Thoracic aorta (tissue), 2 donors: ENCODE results near the gene PIAS4. TPM values are rescaled to one million over a fixed set of nuclear protein-coding genes. Genes with fewer than 3 reads are reported as not detected.

Experiments
- ATAC-seq: fragments of 150-250 bp; one replicate; pipeline ENCODE4 v1.8.0; 2017; ENCODE audit warnings: low read depth; ENCODE audit not compliant: insufficient number of reproducible peaks, low FRiP score
- DNase-seq: peaks from one replicate; pipeline ENCODE4 v3.0.0-alpha.2; 2020; ENCODE audit warnings: low spot score
- H3K27ac ChIP-seq, 2 donors: fragments of 200-600 bp; sonication (generic); 1 replicate in 1 of 2; 2 replicates in 1 of 2; pipeline ENCODE4 v1.5.1; 2016; ENCODE audit warnings: mild to moderate bottlenecking in 2 of 2, moderate library complexity in 2 of 2
- H3K27me3 ChIP-seq: fragments of 200-600 bp; sonication (generic); replicated peaks from 2 replicates; pipeline ENCODE4 v1.6.0; 2016; ENCODE audit warnings: mild to moderate bottlenecking; ENCODE audit not compliant: insufficient read depth
- H3K36me3 ChIP-seq: fragments of 200-600 bp; sonication (generic); one replicate; pipeline ENCODE4 v1.5.1; 2016
- H3K4me1 ChIP-seq, 2 donors: fragments of 200-600 bp; sonication (generic); 1 replicate in 1 of 2; 2 replicates in 1 of 2; pipeline versions ENCODE4 v1.5.1 to v1.6.0; 2016; ENCODE audit warnings: low read depth in 2 of 2, mild to moderate bottlenecking in 1 of 2; ENCODE audit not compliant: control insufficient read depth in 1 of 2
- H3K4me3 ChIP-seq: fragments of 200-600 bp; sonication (generic); 2 replicates; pipeline ENCODE4 v1.5.1; 2016; ENCODE audit warnings: mild to moderate bottlenecking
- H3K9me3 ChIP-seq: fragments of 200-600 bp; sonication (generic); 2 replicates; pipeline ENCODE4 v1.5.1; 2016
- total RNA-seq, 2 donors: library from RNA; depleted of rRNA; stranded (reverse); fragments of >200 nt; gene quantifications; one replicate each; pipeline versions ENCODE4 v1.1.0 to v1.2.3, GENCODE V29; 2016
- TF ChIP-seq, protein P1 (sequence below): fragments of 200-600 bp; sonication (generic); IDR thresholded peaks from one replicate; pipeline ENCODE4 v1.5.1; 2019; ENCODE audit warnings: antibody characterized with exemption

The PIAS4 gene
- total RNA-seq, 2 donors from 2014 or later: 10.2 to 32.2 TPM

- no peak for DNase-seq
- peaks cover 0 to 6% of the 10 kb centered on the region in 2 donors for H3K4me1 ChIP-seq
- no peaks in the 10 kb centered on the region for H3K9me3 ChIP-seq
- no peaks in the 10 kb centered on the region for H3K27me3 ChIP-seq
- ATAC-seq: no peak
- no peaks in the 10 kb centered on the region for H3K36me3 ChIP-seq
- no peak overlapping the region for H3K27ac ChIP-seq
- peak overlapping the region; percentile 52 for H3K4me3 ChIP-seq
- TF ChIP-seq, protein P1, sequence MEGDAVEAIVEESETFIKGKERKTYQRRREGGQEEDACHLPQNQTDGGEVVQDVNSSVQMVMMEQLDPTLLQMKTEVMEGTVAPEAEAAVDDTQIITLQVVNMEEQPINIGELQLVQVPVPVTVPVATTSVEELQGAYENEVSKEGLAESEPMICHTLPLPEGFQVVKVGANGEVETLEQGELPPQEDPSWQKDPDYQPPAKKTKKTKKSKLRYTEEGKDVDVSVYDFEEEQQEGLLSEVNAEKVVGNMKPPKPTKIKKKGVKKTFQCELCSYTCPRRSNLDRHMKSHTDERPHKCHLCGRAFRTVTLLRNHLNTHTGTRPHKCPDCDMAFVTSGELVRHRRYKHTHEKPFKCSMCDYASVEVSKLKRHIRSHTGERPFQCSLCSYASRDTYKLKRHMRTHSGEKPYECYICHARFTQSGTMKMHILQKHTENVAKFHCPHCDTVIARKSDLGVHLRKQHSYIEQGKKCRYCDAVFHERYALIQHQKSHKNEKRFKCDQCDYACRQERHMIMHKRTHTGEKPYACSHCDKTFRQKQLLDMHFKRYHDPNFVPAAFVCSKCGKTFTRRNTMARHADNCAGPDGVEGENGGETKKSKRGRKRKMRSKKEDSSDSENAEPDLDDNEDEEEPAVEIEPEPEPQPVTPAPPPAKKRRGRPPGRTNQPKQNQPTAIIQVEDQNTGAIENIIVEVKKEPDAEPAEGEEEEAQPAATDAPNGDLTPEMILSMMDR: no peak
Measured at GRCh38 chr19:4083677-4084546, 76.4 kb downstream of the PIAS4 start.

DNA sequence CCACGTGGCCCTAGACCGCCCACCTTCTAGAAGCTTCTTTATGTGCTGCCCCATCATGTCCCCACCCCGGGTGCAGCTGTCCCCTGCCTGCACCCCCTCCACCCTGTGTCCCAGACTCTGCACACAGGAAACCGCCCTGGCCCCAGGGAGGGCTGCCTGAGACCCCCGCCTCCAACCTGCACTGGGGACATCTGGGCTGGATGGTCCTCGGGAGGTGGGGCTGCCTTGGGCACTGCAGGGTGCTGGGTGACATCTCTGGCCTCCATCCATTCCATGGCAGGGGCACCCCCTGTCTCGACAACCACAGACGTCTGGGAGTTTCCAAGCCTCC, 77.0 kb downstream of the PIAS4 start:
- ATAC-seq (no peak), DNase-seq (no peak)
- TF ChIP-seq, protein P1: no peak
- Histone ChIP-seq H3K36me3 (peaks cover 1% of the 10 kb centered on the region), H3K27ac (no peak overlapping the region), H3K9me3 (no peaks in the 10 kb centered on the region), H3K4me1 (peaks cover 0 to 6% of the 10 kb centered on the region in 2 donors), H3K27me3 (no peaks in the 10 kb centered on the region), H3K4me3 (no peak overlapping the region)

- H3K36me3 ChIP-seq: peaks cover 11% of the 10 kb centered on the region
- ATAC-seq (no peak), DNase-seq (no peak)
- H3K4me1 ChIP-seq: peaks cover 0 to 6% of the 10 kb centered on the region in 2 donors
- H3K9me3 ChIP-seq: no peaks in the 10 kb centered on the region
- no peak overlapping the region for H3K27ac ChIP-seq
- TF ChIP-seq, protein P1: no peak
- H3K27me3 ChIP-seq: no peaks in the 10 kb centered on the region
- H3K4me3 ChIP-seq: no peak overlapping the region
Measured at GRCh38 chr19:4086411-4086867, 78.9 kb downstream of the PIAS4 start.

GRCh38 chr19:4087787-4088679, 80.5 kb downstream of the PIAS4 start:
- Histone ChIP-seq H3K27ac (no peak overlapping the region), H3K9me3 (no peaks in the 10 kb centered on the region), H3K4me3 (no peak overlapping the region), H3K4me1 (peaks cover 0 to 6% of the 10 kb centered on the region in 2 donors), H3K36me3 (peaks cover 15% of the 10 kb centered on the region), H3K27me3 (no peaks in the 10 kb centered on the region)
- ATAC-seq (no peak), DNase-seq (no peak)
- TF ChIP-seq, protein P1: no peak

DNA sequence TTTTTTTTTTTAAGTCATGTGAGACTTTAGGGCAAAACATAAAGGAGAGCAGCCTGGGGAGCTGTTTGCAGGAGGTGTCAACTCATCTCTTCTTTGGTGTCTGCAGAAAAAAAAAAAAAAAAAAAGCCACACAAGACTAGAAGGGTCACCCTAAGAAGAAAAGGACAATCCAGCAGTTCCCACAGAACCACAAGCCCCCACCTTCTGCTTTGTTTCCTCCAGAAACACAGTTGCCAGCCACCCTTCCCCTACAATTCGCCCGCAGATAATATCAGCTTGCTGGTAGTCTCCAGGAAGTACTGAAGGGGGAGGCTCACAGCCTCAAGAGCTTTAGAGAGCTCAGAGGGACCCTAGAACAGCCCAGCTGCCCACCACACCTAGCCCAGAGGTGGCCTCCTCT, 81.4 kb downstream of the PIAS4 start:
- H3K4me1 ChIP-seq: peaks cover 0 to 3% of the 10 kb centered on the region in 2 donors
- DNase-seq (no peak), ATAC-seq (no peak)
- TF ChIP-seq, protein P1: no peak
- H3K36me3 ChIP-seq: peaks cover 25% of the 10 kb centered on the region
- no peak overlapping the region for H3K27ac ChIP-seq
- peak overlapping the region; percentile 52 for H3K4me3 ChIP-seq
- no peaks in the 10 kb centered on the region for H3K27me3 ChIP-seq
- H3K9me3 ChIP-seq: no peaks in the 10 kb centered on the region
